Measurements from ENCODE around the gene CMTM1. TPM values are rescaled to one million over a fixed set of nuclear protein-coding genes. Genes with fewer than 3 reads are reported as not detected.

Gene CMTM1
- total RNA-seq, 1 experiment from 2014 or later, result 2.6 TPM

DNA sequence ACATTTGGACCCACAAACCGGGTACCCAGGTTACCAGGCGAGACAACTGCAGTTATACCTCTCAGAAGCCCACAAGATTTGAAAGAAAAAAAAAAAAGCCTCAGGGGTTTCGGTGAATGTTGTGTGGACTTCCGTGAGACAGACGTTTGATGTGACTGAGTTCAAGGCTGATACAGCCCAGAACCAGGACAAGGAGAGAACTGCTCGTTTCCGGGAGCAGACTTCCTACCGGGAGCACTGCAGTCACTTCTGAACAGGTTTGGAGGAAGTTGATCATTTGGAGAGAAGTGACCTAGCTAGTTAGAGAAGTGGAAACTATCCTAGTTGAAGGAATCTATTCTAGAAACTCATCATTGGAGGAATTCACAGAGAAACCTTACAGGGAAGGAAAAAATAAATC, 13.0 kb upstream of the CMTM1 start:
- H3K4me1 Mint-ChIP-seq, result peaks cover 13 to 19% of the 10 kb centered on the region in 2 experiments
- peaks cover 19% of the 10 kb centered on the region for H3K27me3 Mint-ChIP-seq (ENCODE audit: low read depth)
- H2BK5ac ChIP-seq (ENCODE audit: insufficient read length, low read length), result no peak overlapping the region
- H2AFZ ChIP-seq (ENCODE audit: low read length), result no peak overlapping the region
- no peaks in the 10 kb centered on the region for H4K20me1 ChIP-seq (ENCODE audit: control insufficient read depth, insufficient read depth, insufficient read length)
- H3T11ph ChIP-seq (ENCODE audit: low read length), result no peak overlapping the region
- H3K23ac ChIP-seq (ENCODE audit: insufficient read length, low read depth, low read length), result no peak overlapping the region
- no peak overlapping the region for H2BK12ac ChIP-seq (ENCODE audit: insufficient read length, low read depth, low read length)
- peaks cover 1 to 11% (median 2%) of the 10 kb centered on the region in 3 experiments; a peak in 5 of 7 replicates for H3K36me3 Mint-ChIP-seq (ENCODE audit: insufficient read depth in 1 of 3, low read depth in 3 of 3)
- no peaks in the 10 kb centered on the region for H3K9me3 ChIP-seq (ENCODE audit: control insufficient read depth, low read depth, low read length)
- H3K4me3 Mint-ChIP-seq, result peak overlapping the region; percentile 51 to 66; a peak in 3 of 5 replicates
- H3K23me2 ChIP-seq (ENCODE audit: insufficient read length, low read depth, low read length, poor library complexity, severe bottlenecking), result peaks cover 12% of the 10 kb centered on the region
- H4K5ac ChIP-seq (ENCODE audit: insufficient read length, low read depth, low read length), result no peak overlapping the region
- no peak overlapping the region for H4K8ac ChIP-seq (replicated peaks; ENCODE audit: insufficient read length, low read depth, low read length)
- H3K4ac ChIP-seq (ENCODE audit: low read depth, low read length), result no peak overlapping the region
- no peak overlapping the region for H3K14ac ChIP-seq (ENCODE audit: insufficient read depth, low read length)
- H3K4me1 ChIP-seq (ENCODE audit: insufficient read depth, low read length), result no peaks in the 10 kb centered on the region
- no peak overlapping the region for H2AK5ac ChIP-seq (ENCODE audit: insufficient read length, low read length)
- peaks cover 3 to 5% of the 10 kb centered on the region in 2 experiments; a peak in 2 of 5 replicates for H3K9me3 Mint-ChIP-seq
- no peak for DNase-seq
- H3K4me2 ChIP-seq (ENCODE audit: insufficient read depth, insufficient read length, low read length), result peak overlapping the region; percentile 69
- H3K9ac ChIP-seq (ENCODE audit: extremely low read depth, insufficient read length, low read length), result no peak overlapping the region
- no peak overlapping the region for H2BK20ac ChIP-seq (ENCODE audit: low read depth, low read length, poor library complexity, severe bottlenecking)
- H3K79me2 ChIP-seq (ENCODE audit: insufficient read depth, low read length), result no peaks in the 10 kb centered on the region
- H3K27ac Mint-ChIP-seq, result no peak overlapping the region
- H3K79me1 ChIP-seq (ENCODE audit: insufficient read depth, low read depth, low read length, poor library complexity, severe bottlenecking), result no peaks in the 10 kb centered on the region
- no peak overlapping the region for H3K18ac ChIP-seq (ENCODE audit: insufficient read length, low read depth, low read length)
- no CpG with 5 or more reads among the region's 8 CpGs for WGBS (ENCODE audit: extremely low coverage, insufficient read length, low lambda C conversion rate)
- H2BK15ac ChIP-seq (ENCODE audit: low read depth, low read length), result no peak overlapping the region
- no peak overlapping the region for H3K56ac ChIP-seq (ENCODE audit: insufficient read length, low read depth, low read length)
- TF ChIP-seq, protein P1, sequence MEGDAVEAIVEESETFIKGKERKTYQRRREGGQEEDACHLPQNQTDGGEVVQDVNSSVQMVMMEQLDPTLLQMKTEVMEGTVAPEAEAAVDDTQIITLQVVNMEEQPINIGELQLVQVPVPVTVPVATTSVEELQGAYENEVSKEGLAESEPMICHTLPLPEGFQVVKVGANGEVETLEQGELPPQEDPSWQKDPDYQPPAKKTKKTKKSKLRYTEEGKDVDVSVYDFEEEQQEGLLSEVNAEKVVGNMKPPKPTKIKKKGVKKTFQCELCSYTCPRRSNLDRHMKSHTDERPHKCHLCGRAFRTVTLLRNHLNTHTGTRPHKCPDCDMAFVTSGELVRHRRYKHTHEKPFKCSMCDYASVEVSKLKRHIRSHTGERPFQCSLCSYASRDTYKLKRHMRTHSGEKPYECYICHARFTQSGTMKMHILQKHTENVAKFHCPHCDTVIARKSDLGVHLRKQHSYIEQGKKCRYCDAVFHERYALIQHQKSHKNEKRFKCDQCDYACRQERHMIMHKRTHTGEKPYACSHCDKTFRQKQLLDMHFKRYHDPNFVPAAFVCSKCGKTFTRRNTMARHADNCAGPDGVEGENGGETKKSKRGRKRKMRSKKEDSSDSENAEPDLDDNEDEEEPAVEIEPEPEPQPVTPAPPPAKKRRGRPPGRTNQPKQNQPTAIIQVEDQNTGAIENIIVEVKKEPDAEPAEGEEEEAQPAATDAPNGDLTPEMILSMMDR (conservative IDR thresholded peaks at IDR 0.05), result no peak
- H3K27me3 ChIP-seq (ENCODE audit: insufficient read depth, low read length), result no peaks in the 10 kb centered on the region; the same call in 1 of the 2 replicates
- no peak overlapping the region for H2BK120ac ChIP-seq (ENCODE audit: low read depth, low read length, poor library complexity, severe bottlenecking)
- H4K91ac ChIP-seq (ENCODE audit: insufficient read length, low read depth, low read length), result no peak overlapping the region
- no peak overlapping the region for H3K27ac ChIP-seq (ENCODE audit: insufficient read length, low read depth, low read length)

Measured in H9 (cell line).